ENCODE results near the gene PIGU.

DNA sequence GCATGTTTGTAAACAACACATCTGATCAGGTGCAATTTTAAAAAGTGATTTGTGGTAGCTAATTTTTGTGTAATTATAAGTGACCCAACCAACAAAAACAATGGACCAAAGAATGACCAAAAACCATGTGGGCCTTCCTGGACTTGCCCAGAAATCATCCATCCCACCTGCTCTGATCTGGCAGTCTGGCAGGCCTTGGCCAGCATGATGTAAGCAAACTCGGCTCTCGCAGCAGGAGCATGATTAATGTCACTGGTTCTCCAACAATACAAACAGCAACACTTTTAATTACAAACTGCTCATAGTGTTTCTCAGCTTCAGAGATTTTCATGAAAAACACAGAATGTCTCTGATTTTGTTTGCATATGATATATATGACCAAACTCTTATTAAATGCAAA lies 43.4 kb upstream of the PIGU start:
- TF ChIP-seq, protein P1, sequence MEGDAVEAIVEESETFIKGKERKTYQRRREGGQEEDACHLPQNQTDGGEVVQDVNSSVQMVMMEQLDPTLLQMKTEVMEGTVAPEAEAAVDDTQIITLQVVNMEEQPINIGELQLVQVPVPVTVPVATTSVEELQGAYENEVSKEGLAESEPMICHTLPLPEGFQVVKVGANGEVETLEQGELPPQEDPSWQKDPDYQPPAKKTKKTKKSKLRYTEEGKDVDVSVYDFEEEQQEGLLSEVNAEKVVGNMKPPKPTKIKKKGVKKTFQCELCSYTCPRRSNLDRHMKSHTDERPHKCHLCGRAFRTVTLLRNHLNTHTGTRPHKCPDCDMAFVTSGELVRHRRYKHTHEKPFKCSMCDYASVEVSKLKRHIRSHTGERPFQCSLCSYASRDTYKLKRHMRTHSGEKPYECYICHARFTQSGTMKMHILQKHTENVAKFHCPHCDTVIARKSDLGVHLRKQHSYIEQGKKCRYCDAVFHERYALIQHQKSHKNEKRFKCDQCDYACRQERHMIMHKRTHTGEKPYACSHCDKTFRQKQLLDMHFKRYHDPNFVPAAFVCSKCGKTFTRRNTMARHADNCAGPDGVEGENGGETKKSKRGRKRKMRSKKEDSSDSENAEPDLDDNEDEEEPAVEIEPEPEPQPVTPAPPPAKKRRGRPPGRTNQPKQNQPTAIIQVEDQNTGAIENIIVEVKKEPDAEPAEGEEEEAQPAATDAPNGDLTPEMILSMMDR (IDR thresholded peaks at IDR 0.05) = no peak
- TF ChIP-seq EP300 (IDR thresholded peaks at IDR 0.05) = no peak
